ENCODE data around the gene COG5. TPM values are rescaled to one million over a fixed set of nuclear protein-coding genes. Genes with fewer than 3 reads are reported as not detected.
A peak's percentile ranks its signal among the peaks of the same experiment; 100 is the strongest.
"Not testable (repeated sequence)": the region's sequence is repeated elsewhere in the genome, so short reads cannot be mapped to it uniquely, and the experiment has no call there.

Gene COG5
- total RNA-seq, 1 donor from 2014 or later = 40.8 TPM

DNA sequence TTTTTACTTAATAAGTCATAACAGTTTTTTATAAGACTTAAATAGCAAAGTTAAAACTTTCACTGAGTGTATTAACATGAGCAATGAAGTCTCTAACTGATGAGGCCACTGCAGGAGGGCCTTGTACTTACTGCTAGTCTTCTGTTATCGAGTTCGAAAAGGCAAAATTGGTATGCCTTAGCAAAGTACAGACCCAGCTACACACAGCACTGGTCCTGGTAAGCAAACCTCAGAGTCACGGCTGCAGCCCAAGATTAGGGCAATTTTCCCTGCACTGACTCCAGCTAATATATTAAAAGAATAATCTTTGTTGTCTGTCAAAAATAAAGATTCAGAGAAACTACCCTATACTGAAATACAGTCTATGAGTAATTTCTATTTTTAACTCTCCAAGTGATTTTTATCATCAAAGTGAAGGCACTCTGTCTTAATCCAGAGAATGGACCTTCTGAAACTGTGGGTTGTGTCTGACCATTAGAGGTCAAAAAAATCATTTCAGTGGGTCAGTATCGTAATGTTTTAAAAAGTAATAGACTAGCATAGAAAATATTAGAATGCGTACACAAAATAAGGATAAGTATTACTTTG lies 309.2 kb downstream of the COG5 start:
- peak overlapping the region; percentile 48 for H3K27ac ChIP-seq (replicated peaks)
- no peaks in the 10 kb centered on the region for H3K36me3 ChIP-seq
- TF ChIP-seq, protein P1, sequence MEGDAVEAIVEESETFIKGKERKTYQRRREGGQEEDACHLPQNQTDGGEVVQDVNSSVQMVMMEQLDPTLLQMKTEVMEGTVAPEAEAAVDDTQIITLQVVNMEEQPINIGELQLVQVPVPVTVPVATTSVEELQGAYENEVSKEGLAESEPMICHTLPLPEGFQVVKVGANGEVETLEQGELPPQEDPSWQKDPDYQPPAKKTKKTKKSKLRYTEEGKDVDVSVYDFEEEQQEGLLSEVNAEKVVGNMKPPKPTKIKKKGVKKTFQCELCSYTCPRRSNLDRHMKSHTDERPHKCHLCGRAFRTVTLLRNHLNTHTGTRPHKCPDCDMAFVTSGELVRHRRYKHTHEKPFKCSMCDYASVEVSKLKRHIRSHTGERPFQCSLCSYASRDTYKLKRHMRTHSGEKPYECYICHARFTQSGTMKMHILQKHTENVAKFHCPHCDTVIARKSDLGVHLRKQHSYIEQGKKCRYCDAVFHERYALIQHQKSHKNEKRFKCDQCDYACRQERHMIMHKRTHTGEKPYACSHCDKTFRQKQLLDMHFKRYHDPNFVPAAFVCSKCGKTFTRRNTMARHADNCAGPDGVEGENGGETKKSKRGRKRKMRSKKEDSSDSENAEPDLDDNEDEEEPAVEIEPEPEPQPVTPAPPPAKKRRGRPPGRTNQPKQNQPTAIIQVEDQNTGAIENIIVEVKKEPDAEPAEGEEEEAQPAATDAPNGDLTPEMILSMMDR (IDR thresholded peaks at IDR 0.05; ENCODE audit: borderline replicate concordance) = no peak

DNA sequence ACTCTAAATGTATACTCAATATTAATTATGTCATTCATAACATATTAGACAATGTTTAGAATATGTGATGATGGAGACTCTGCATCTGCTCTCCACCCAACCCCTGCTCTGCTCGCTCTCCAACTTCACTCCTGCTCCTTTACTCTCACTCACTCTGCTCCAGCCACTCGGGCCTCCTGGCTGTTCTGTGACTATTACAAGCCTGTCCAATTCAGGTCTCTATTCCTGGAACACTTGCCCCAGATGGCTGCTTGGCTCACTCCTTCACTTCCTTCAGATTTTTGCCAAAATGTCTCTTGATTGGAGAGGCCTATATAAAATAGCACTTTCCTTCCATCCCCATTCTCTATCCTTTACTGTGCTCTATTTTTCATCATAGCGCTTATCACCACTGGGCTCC lies 310.1 kb downstream of the COG5 start:
- peaks cover 33% of the 10 kb centered on the region for H3K4me1 ChIP-seq

More for the DNA sequence above, 309.2 kb downstream of the COG5 start:
- H3K4me3 ChIP-seq = no peak overlapping the region
- no peaks in the 10 kb centered on the region for H3K27me3 ChIP-seq (ENCODE audit: low read depth)
- peaks cover 33% of the 10 kb centered on the region for H3K4me1 ChIP-seq
- no peaks in the 10 kb centered on the region for H3K9me3 ChIP-seq (replicated peaks)
- DNase-seq = no peak
- intact Hi-C loops (cut with micrococcal nuclease) = no loop called here

DNA sequence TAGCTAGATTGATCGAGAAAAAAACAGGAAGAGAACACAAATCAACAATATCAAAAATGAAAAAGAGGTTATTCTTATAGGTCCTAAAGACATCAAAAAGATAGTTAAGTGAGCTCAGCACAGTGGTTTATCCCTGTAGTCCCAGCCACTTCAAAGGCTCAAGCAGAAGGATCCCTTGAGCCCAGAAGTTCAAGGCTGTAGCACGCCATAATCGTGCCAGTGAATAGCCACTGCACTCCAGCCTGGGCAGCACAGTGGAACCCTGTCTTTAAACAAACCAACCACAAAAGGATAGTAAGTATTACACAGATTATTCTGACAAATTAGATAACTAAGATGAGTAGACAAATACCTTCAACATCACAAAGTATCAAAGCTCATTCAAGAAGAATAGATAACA lies 311.8 kb downstream of the COG5 start:
- TF ChIP-seq, protein P1 (IDR thresholded peaks at IDR 0.05; ENCODE audit: borderline replicate concordance) = no peak
- H3K4me3 ChIP-seq = no peak overlapping the region
- peaks cover 16% of the 10 kb centered on the region for H3K36me3 ChIP-seq
- H3K4me1 ChIP-seq = peaks cover 22% of the 10 kb centered on the region
- no peaks in the 10 kb centered on the region for H3K9me3 ChIP-seq (replicated peaks)
- H3K27ac ChIP-seq (replicated peaks) = peak overlapping the region; percentile 0
- intact Hi-C loops (cut with micrococcal nuclease) = no loop called here
- H3K27me3 ChIP-seq (ENCODE audit: low read depth) = no peaks in the 10 kb centered on the region
- no peak for DNase-seq

More for the DNA sequence above, 310.1 kb downstream of the COG5 start:
- Histone ChIP-seq H3K4me3 (no peak overlapping the region), H3K27me3 (ENCODE audit: low read depth) (no peaks in the 10 kb centered on the region), H3K36me3 (peaks cover under 1% of the 10 kb centered on the region), H3K9me3 (replicated peaks) (no peaks in the 10 kb centered on the region), H3K27ac (replicated peaks) (peak overlapping the region; percentile 48)
- TF ChIP-seq, protein P1 (IDR thresholded peaks at IDR 0.05; ENCODE audit: borderline replicate concordance) = no peak
- intact Hi-C loops (cut with micrococcal nuclease) = no loop called here
- peak; percentile 21 for DNase-seq

DNA sequence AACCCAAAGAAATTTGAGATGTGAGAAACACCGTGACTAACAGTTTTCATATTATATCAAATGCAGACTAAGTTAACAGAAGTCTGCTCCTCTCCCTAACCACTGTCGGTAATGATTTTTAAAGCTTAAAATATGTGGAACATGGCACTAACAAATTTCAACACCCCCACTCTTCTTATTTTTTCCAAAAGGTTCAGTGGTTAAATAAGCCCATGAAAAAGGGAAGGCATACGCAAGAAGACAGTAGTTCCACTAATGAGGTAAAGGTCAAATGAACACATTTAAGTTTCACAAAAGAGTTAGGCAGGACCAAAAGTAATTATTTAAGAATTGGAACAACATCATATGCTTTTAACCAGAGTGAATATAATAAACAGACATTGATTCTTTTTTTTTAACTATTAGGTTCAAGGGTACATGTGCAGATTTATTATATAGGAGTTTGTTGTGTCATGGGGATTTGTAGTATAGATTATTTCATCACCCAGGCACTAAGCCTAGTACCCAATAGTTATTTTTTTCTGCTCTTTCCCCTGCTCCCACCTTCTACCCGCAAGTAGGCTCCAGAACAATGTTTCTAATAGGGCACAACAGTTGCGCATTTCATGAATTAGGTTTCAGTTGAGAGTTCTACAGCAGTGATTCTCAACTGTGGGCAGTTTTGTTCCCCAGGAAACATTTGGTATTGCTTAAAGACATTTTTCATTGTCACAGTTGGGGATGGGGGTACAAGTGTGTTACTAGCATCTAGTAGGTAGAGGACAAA lies 315.0 kb downstream of the COG5 start:
- Histone ChIP-seq H3K9me3 (replicated peaks) (peaks cover 22% of the 10 kb centered on the region), H3K36me3 (peaks cover 36% of the 10 kb centered on the region), H3K4me3 (no peak overlapping the region), H3K4me1 (peaks cover 10% of the 10 kb centered on the region), H3K27me3 (ENCODE audit: low read depth) (no peaks in the 10 kb centered on the region), H3K27ac (replicated peaks) (no peak overlapping the region)
- intact Hi-C loops (cut with micrococcal nuclease) = no loop called here
- TF ChIP-seq, protein P1 (IDR thresholded peaks at IDR 0.05; ENCODE audit: borderline replicate concordance) = no peak
- no peak for DNase-seq

DNA sequence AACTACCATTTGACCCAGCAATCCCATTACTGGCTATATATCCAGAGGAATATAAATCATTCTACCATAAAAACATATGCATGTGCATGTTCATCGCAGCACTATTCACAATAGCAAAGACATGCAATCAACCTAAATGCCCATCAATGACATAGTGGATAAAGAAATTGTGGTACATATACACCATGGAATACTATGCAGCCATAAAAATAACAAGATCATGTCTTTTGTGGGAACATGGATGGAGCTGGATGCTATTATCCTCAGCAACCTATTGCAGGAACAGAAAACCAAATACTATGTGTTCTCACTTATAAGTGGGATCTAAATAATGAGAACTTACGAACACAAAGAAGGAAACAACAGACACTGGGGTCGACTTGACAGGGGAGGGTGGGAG lies 316.9 kb downstream of the COG5 start:
- intact Hi-C loops (cut with micrococcal nuclease); H3K27ac ChIP-seq (replicated peaks); H3K4me3 ChIP-seq; DNase-seq; H3K27me3 ChIP-seq (ENCODE audit: low read depth); H3K4me1 ChIP-seq: not testable (repeated sequence)
- H3K36me3 ChIP-seq = peaks cover 36% of the 10 kb centered on the region
- H3K9me3 ChIP-seq (replicated peaks) = peaks cover 22% of the 10 kb centered on the region

DNA sequence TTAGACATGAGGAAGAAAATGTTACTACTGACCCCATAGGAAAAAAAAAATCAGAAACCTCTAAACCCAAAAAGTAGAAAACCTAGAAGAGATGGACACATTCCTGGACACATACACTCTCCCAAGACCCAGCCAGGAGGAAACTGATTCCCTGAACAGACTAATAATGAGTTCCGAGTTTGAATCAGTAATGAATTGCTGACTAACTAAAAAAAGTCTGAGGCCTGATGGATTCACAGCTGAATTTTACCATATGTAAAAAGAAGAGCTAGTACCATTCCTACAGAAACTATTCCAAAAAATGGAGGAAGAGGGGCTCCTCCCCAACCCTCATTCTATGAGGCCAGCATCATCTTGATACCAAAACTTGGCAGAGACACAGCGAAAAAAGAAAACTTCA lies 319.1 kb downstream of the COG5 start:
- intact Hi-C loops (cut with micrococcal nuclease) = no loop called here
- TF ChIP-seq, protein P1 (IDR thresholded peaks at IDR 0.05; ENCODE audit: borderline replicate concordance) = no peak
- Histone ChIP-seq H3K4me3 (no peak overlapping the region), H3K36me3 (peaks cover 36% of the 10 kb centered on the region), H3K27me3 (ENCODE audit: low read depth) (no peaks in the 10 kb centered on the region), H3K4me1 (peaks cover 8% of the 10 kb centered on the region), H3K9me3 (replicated peaks) (peaks cover 22% of the 10 kb centered on the region), H3K27ac (replicated peaks) (no peak overlapping the region)
- no peak for DNase-seq
